ENCODE data around the gene GALR2. TPM values are rescaled to one million over a fixed set of nuclear protein-coding genes. Genes with fewer than 3 reads are reported as not detected.

The GALR2 gene
- total and polyA plus RNA-seq, 10 of the 15 experiments (the other 5 are each of a cell fraction or from before 2014, with no cell fraction given): 0.06 to 1.2 (median 0.22) TPM; not detected in 5

- TF ChIP-seq CTCF (IDR thresholded peaks at IDR 0.05 in 2 of 3, conservative IDR thresholded peaks at IDR 0.05 in 1 of 3; ENCODE audit: control insufficient read depth in 2 of 3, extremely low read depth in 1 of 3, insufficient read depth in 1 of 3, low read depth in 3 of 3, low read length in 3 of 3) (no peak), MTA2 (IDR thresholded peaks at IDR 0.05; ENCODE audit: low read depth) (no peak), MLLT1 (IDR thresholded peaks at IDR 0.05) (no peak), SMC3 (IDR thresholded peaks at IDR 0.05; ENCODE audit: borderline replicate concordance, low read length) (no peak), SIN3A (IDR thresholded peaks at IDR 0.05; ENCODE audit: low read depth, low read length) (no peak), ATF3 (IDR thresholded peaks at IDR 0.05; ENCODE audit: borderline replicate concordance, extremely low read depth, low read depth, low read length) (no peak), TCF12 (IDR thresholded peaks at IDR 0.05; ENCODE audit: low read depth, low read length) (no peak), BCLAF1 (IDR thresholded peaks at IDR 0.05) (no peak), RELB (IDR thresholded peaks at IDR 0.05; ENCODE audit: low read depth) (no peak), MAX (IDR thresholded peaks at IDR 0.05; ENCODE audit: low read depth, low read length) (no peak), HDAC6 (IDR thresholded peaks at IDR 0.05; ENCODE audit: unreplicated experiment) (no peak), ZBTB40 (IDR thresholded peaks at IDR 0.05; ENCODE audit: borderline replicate concordance) (no peak)
Measured at GRCh38 chr17:76079535-76079955, 5.0 kb downstream of the GALR2 start (continued).

All from GM12878 (cell line).